Suprapubic skin (tissue), 4 donors: ENCODE results near the gene CTF1. TPM values are rescaled to one million over a fixed set of nuclear protein-coding genes. Genes with fewer than 3 reads are reported as not detected.
A peak's percentile ranks its signal among the peaks of the same experiment; 100 is the strongest.
"Not testable (repeated sequence)": the region's sequence is repeated elsewhere in the genome, so short reads cannot be mapped to it uniquely, and the experiment has no call there.

Source experiments
- DNase-seq, 2 donors: peaks; one replicate each; pipeline ENCODE4 v3.0.0-alpha.2; 2019; ENCODE audit warnings: low spot score in 2 of 2
- H3K27ac ChIP-seq: fragments of 200-600 bp; sonication (generic); one replicate; pipeline ENCODE4 v1.5.1; 2019
- H3K27me3 ChIP-seq: fragments of 200-600 bp; sonication (generic); one replicate; pipeline ENCODE4 v1.5.1; 2019
- H3K36me3 ChIP-seq: fragments of 200-600 bp; sonication (generic); one replicate; pipeline ENCODE4 v1.5.1; 2019
- H3K4me1 ChIP-seq: fragments of 200-600 bp; sonication (generic); one replicate; pipeline ENCODE4 v1.5.1; 2019
- H3K4me3 ChIP-seq: fragments of 200-600 bp; sonication (generic); one replicate; pipeline ENCODE4 v1.5.1; 2019; ENCODE audit warnings: mild to moderate bottlenecking
- H3K9me3 ChIP-seq: fragments of 200-600 bp; sonication (generic); one replicate; pipeline ENCODE4 v1.5.1; 2019
- EP300 ChIP-seq: sonication (generic); formaldehyde crosslinking; IDR thresholded peaks from one replicate; pipeline ENCODE4 v1.6.1; 2017; ENCODE audit warnings: antibody characterized with exemption
- POLR2A ChIP-seq, 2 donors: fragments of 450-650 bp; IDR thresholded peaks; one replicate each; pipeline ENCODE4 v1.6.1; 2017; ENCODE audit warnings: antibody characterized with exemption in 2 of 2, mild to moderate bottlenecking in 2 of 2, moderate library complexity in 2 of 2
- POLR2AphosphoS5 ChIP-seq, 3 donors: sonication (generic); formaldehyde crosslinking; IDR thresholded peaks; one replicate each; pipeline ENCODE4 v1.6.1; 2017; ENCODE audit warnings: antibody characterized with exemption in 3 of 3
- WGBS: methylation state at CpG from one replicate; pipeline ENCODE4 v1.1.5; 2018; 5-methylcytosine and 5-hydroxymethylcytosine counted together
- total RNA-seq, 4 donors: library from RNA; depleted of rRNA; stranded (reverse); fragments of >200 nt; gene quantifications; one replicate each; pipeline ENCODE4 v1.1.0, GENCODE V29; 2016
- TF ChIP-seq, protein P1 (sequence below), 2 donors: fragments of 200-600 bp in 1 of 2; fragments of 450-650 bp in 1 of 2; sonication (generic) in 1 of 2; IDR thresholded peaks; one replicate each; pipeline ENCODE4 v1.5.1; 2016 to 2019; ENCODE audit warnings: antibody characterized with exemption in 2 of 2, mild to moderate bottlenecking in 1 of 2, moderate library complexity in 1 of 2

CTF1 gene
- total RNA-seq, 4 donors from 2014 or later: 0.30 to 1.3 (median 0.71) TPM

DNA sequence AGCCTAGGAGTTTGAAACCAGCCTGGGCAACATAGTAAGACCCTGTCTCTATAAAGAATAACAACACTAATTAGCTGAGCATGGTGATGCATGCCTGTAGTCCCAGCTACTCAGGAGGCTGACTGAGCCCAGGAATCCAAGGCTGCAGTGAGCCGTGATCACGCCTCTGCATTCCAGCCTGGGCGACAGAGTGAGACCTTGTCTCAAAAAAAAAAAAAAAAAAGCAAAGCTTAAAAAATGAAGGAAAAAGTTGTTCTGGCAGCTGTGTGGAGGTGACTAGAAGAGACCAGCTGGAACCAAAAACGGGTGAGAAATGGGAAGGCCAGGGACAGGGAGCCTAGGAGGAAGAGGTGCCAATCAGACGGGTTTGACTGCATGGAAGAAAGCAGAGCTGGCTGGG lies 6.7 kb upstream of the CTF1 start:
- no peak overlapping the region for H3K27ac ChIP-seq
- DNase-seq: no peak
- H3K9me3 ChIP-seq: no peaks in the 10 kb centered on the region

DNA sequence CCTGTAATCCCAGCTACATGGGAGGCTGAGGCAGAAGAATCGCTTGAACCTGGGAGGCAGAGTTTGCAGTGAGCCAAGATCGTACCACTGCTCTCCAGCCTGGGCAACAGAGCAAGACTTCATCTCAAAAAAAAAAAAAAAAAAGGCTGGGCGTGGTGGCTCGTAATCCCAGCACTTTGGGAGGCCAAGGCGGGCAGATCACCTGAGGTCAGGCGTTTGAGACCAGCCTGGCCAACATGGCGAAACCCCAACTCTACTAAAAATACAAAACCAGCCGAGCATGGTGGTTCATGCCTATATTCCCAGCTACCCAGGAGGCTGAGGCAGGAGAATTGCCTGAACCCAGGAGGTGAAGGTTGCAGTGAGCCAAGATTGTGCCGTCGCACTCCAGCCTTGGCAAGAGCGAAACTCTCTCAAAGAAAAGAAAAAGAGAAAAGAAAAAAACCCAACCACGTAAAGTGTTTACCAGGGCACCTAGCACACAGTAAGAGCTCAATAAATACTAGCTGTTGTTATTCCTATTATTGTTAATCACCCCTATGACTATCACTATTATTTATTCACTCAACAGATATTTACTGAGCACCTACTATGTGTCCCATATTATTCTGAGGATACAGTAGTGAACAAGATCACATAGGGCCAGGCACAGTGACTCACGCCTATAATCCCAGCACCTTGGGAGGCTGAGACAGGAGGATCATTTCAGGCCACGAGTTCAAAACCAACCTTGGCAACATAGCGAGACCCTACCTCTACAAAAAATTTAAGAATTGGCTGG lies 5.2 kb upstream of the CTF1 start:
- WGBS: 77% methylated on average over 15 of the region's 15 CpGs
- not testable (repeated sequence) for H3K9me3 ChIP-seq, DNase-seq, H3K27ac ChIP-seq, H3K27me3 ChIP-seq, H3K4me3 ChIP-seq
- Histone ChIP-seq H3K4me1 (peaks cover 35% of the 10 kb centered on the region), H3K36me3 (peaks cover 45% of the 10 kb centered on the region)

More for the DNA sequence above, 6.7 kb upstream of the CTF1 start:
- H3K4me1 ChIP-seq: peaks cover 19% of the 10 kb centered on the region
- peaks cover 56% of the 10 kb centered on the region for H3K36me3 ChIP-seq
- 75% methylated on average over 5 of the region's 5 CpGs for WGBS
- H3K4me3 ChIP-seq: no peak overlapping the region
- no peak for TF ChIP-seq EP300
- TF ChIP-seq, protein P1, sequence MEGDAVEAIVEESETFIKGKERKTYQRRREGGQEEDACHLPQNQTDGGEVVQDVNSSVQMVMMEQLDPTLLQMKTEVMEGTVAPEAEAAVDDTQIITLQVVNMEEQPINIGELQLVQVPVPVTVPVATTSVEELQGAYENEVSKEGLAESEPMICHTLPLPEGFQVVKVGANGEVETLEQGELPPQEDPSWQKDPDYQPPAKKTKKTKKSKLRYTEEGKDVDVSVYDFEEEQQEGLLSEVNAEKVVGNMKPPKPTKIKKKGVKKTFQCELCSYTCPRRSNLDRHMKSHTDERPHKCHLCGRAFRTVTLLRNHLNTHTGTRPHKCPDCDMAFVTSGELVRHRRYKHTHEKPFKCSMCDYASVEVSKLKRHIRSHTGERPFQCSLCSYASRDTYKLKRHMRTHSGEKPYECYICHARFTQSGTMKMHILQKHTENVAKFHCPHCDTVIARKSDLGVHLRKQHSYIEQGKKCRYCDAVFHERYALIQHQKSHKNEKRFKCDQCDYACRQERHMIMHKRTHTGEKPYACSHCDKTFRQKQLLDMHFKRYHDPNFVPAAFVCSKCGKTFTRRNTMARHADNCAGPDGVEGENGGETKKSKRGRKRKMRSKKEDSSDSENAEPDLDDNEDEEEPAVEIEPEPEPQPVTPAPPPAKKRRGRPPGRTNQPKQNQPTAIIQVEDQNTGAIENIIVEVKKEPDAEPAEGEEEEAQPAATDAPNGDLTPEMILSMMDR (IDR thresholded peaks at IDR 0.05): no peak
- no peak for TF ChIP-seq POLR2AphosphoS5 (IDR thresholded peaks at IDR 0.05)
- no peak for TF ChIP-seq POLR2A (IDR thresholded peaks at IDR 0.05)
- H3K27me3 ChIP-seq: no peaks in the 10 kb centered on the region

GRCh38 chr16:30892670-30893416 lies 3.6 kb upstream of the CTF1 start:
- Histone ChIP-seq H3K4me3 (peak overlapping the region; percentile 79), H3K9me3 (no peaks in the 10 kb centered on the region), H3K27ac (peak overlapping the region; percentile 92), H3K4me1 (peaks cover 48% of the 10 kb centered on the region), H3K36me3 (peaks cover 33% of the 10 kb centered on the region), H3K27me3 (no peaks in the 10 kb centered on the region)
- 62% methylated on average over 14 of the region's 20 CpGs for WGBS
- TF ChIP-seq POLR2A (IDR thresholded peaks at IDR 0.05) (no peak), POLR2AphosphoS5 (IDR thresholded peaks at IDR 0.05) (no peak), EP300 (no peak)
- TF ChIP-seq, protein P1 (IDR thresholded peaks at IDR 0.05): no peak
- DNase-seq: no peak

DNA sequence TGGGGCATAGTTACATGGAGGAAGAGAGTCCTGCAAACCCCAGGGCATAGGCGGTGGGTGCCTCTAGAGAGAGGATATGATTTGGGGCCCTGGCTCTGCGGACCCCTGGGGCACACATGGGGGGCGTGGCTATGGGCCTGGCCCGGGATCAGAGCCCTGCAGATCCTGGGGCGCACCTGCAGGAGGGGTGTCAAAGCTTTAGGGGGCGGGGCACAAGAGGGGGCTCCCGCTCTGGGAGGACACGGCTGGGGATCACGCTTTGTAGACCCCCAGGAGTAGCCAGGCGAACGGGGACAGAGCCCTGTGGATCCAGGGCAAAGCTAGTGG lies 3.0 kb upstream of the CTF1 start:
- peak overlapping the region; percentile 92 for H3K27ac ChIP-seq
- peaks cover 48% of the 10 kb centered on the region for H3K4me1 ChIP-seq
- no peaks in the 10 kb centered on the region for H3K9me3 ChIP-seq
- peaks cover 27% of the 10 kb centered on the region for H3K36me3 ChIP-seq
- TF ChIP-seq, protein P1 (IDR thresholded peaks at IDR 0.05): no peak
- TF ChIP-seq POLR2AphosphoS5 (IDR thresholded peaks at IDR 0.05) (no peak), EP300 (no peak), POLR2A (IDR thresholded peaks at IDR 0.05) (no peak)
- 0% methylated on average over 2 of the region's 11 CpGs for WGBS
- H3K27me3 ChIP-seq: no peaks in the 10 kb centered on the region
- H3K4me3 ChIP-seq: peak overlapping the region; percentile 79
- DNase-seq: no peak

DNA sequence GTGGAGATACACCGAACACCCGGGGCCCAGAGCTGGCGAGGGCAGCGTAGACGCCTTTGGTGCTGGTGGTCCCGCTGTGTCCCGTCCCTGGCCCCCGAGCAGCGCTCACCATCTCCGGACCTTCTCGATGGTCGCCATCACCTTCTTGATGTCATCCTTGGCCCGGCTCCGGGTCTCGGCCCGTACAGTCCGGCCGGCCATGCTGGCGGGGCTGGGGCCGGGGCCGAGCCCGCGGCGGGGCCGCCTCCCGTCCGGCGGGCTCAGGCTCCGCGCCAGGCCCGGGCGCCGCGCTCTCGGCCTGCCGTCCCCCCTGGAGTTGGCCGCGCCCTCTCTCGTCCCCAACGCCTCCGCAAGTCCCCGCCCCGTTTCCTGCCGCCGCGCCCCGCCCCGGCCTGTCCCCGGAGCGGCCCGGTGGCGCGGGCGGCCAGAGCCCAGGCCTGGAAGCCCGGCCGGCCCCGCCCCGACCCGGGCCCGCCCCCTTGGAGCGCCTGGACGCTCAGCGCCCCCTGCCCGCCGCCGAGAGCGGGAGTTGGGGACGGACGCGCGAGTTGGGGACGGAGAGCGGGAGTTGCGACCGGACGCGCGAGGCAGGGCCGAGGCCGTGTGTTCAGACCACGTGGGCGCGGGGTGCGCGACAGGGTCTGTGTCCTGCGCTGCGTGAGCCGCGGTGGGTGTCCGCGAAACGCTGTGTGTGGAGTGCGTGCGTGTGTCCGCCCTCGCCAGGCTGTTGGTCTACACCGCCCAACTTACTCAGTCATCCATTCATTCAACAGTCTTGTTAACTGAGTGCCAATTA lies 2.5 kb upstream of the CTF1 start, which contains the start of gene BCL7C:
BCL7C (minus strand) TSS at position 334 of the 796 bp plus-strand sequence; CDS start at position 201, 133 bp downstream.
- H3K36me3 ChIP-seq: peaks cover 23% of the 10 kb centered on the region
- TF ChIP-seq POLR2AphosphoS5 (IDR thresholded peaks at IDR 0.05) (peak in 2 of 3 donors; percentile 25 to 29), EP300 (no peak), POLR2A (IDR thresholded peaks at IDR 0.05) (peak; percentile 16 to 38)
- TF ChIP-seq, protein P1 (IDR thresholded peaks at IDR 0.05): peak in 1 of 2 donors; percentile 42
- no peaks in the 10 kb centered on the region for H3K27me3 ChIP-seq
- H3K4me1 ChIP-seq: peaks cover 48% of the 10 kb centered on the region
- peak within 1 kb of the TSS; percentile 92 for H3K27ac ChIP-seq
- 0% methylated on average over 1 of the region's 97 CpGs for WGBS
- peak; percentile 92 to 95 for DNase-seq
- no peaks in the 10 kb centered on the region for H3K9me3 ChIP-seq
- peak within 1 kb of the TSS; percentile 79 for H3K4me3 ChIP-seq
